GM10266 (cell line): ENCODE data around the gene TOP2A.
A peak's percentile ranks its signal among the peaks of the same experiment; 100 is the strongest.
"Not testable (repeated sequence)": the region's sequence is repeated elsewhere in the genome, so short reads cannot be mapped to it uniquely, and the experiment has no call there.

ENCODE experiments used
- DNase-seq: peaks from one replicate; pipeline ENCODE4 v3.0.0; 2012; ENCODE audit errors: extremely low spot score
- TF ChIP-seq, protein P1 (sequence below): IDR thresholded peaks from 2 replicates; pipeline ENCODE4 v1.5.1; 2012; ENCODE audit warnings: mild to moderate bottlenecking, low read depth; ENCODE audit not compliant: control insufficient read depth, insufficient read depth; ENCODE audit errors: missing control alignments

Gene TOP2A

DNA sequence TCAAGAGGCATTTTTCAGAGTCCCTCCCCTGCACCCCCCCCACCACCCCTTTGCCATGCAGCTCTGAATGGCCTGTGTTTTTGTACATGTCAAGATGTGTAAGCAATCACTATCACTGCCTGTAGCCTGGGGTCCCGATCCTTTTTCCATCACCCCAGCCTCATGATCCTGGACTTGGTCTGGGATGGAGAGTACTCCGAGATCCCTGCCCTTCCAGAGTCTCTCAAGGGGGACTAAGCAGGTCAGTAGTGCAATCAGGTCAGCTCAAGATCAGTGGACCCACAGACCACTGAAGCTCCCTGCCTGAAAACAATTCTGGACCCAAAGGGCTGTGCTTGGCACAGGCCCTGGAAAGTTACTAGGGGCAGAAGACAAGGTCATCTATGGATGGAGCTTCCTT lies 45.7 kb downstream of the TOP2A start:
- DNase-seq: no peak
- TF ChIP-seq, protein P1, sequence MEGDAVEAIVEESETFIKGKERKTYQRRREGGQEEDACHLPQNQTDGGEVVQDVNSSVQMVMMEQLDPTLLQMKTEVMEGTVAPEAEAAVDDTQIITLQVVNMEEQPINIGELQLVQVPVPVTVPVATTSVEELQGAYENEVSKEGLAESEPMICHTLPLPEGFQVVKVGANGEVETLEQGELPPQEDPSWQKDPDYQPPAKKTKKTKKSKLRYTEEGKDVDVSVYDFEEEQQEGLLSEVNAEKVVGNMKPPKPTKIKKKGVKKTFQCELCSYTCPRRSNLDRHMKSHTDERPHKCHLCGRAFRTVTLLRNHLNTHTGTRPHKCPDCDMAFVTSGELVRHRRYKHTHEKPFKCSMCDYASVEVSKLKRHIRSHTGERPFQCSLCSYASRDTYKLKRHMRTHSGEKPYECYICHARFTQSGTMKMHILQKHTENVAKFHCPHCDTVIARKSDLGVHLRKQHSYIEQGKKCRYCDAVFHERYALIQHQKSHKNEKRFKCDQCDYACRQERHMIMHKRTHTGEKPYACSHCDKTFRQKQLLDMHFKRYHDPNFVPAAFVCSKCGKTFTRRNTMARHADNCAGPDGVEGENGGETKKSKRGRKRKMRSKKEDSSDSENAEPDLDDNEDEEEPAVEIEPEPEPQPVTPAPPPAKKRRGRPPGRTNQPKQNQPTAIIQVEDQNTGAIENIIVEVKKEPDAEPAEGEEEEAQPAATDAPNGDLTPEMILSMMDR: no peak

DNA sequence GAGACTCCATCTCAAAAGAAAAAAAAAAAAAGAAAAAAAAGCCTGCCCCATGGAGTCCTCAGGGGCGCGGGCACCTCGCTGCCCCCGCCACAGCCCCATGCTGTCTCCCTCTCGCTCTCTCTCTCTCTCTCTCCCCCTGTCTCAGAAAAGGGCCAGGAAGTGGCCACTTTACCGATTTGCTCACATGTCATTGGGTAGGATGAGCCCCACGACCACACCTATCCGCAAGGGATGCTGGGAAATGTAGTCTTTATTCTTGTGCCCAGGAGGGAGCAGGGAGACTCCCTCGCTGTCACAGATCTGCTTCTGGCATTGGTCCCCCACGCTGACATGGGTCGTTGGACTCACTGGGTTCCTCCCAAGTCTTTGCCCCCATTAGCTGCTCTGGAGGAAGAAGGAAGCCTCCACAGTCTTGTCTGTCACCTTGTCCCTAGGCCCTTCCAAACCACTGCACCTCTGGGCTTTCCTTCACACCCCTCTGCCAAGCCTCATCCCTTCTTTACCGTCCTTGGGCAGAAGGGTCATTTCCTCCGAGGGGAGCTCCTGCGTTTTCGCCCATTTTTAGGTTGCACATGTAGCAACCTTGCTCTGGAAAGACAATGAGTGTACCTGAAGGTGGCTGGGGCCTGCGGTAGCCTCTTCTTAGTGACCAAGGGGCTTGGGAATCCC lies 46.3 kb downstream of the TOP2A start:
- DNase-seq: peak; percentile 48
- TF ChIP-seq, protein P1: no peak

DNA sequence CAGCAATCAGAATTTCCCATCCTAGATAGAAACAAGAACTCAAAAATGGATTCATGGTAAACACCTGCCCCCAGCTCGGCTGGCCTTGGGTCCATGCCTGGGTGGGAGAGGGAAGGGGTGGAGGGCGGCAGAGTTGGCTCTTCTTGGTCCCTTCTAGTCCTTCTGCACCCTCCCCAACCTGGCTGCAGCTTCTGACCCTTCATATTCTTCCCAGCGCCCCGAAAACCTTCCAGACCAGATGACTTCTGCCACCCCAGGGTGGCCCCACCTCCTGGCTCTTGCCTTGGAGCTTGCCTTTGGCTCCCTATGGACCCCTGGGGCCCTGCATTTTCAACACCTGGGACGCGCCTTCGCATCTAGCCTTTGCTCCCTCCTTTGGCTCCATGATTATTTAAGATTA lies 47.8 kb downstream of the TOP2A start:
- no peak for DNase-seq
- TF ChIP-seq, protein P1: no peak

DNA sequence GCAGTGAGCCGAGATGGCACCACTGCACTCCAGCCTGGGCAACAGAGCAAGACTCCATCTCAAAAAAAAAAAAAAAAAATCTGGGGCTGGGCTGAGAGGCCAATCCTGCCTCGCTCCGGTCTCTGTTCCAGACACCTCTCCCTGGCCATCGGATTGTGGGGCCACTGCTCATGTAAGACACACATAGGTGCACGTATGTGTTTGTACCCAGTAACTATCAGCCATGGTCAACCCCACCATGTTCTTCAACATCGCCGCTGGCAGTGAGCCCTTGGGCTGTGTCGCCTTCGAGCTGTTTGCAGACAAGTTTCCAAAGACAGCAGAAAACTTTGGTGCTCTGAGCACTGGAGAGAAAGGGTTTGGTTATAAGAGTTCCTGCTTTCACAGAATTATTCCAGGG lies 50.0 kb downstream of the TOP2A start:
- DNase-seq: not testable (repeated sequence)

DNA sequence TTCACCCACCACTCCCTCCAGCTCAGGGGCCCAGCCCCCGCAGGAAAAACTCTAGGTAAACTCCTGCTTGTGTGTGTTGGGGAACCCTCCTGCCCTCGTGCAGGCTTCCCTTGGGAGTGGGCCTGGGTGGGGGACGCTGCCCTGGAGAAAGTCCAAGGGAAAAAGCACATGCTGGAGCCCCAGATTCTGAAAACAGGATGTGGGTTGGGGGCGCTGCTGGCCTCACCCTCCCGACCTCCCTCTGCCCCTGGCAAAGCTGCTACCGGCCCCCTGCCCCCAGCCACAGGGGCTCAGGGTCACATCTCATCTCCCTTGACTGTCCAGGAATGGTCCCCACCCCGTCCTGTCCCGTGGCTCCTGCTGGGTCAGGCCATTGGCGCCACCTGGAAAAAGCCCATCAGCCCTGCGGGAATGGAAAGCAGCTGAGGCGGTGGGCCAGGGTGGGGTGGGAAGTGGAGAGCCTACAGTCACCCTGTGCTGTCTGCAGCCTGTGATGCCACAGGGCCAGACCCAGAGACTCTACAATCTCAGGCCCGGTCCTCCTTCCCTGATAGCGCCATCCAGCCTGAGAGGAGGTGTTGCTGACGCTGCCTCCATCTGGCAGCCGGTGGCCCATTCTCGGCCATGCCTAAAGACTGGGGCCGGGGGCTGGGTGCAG lies 50.7 kb downstream of the TOP2A start:
- DNase-seq: no peak
- TF ChIP-seq, protein P1: no peak

DNA sequence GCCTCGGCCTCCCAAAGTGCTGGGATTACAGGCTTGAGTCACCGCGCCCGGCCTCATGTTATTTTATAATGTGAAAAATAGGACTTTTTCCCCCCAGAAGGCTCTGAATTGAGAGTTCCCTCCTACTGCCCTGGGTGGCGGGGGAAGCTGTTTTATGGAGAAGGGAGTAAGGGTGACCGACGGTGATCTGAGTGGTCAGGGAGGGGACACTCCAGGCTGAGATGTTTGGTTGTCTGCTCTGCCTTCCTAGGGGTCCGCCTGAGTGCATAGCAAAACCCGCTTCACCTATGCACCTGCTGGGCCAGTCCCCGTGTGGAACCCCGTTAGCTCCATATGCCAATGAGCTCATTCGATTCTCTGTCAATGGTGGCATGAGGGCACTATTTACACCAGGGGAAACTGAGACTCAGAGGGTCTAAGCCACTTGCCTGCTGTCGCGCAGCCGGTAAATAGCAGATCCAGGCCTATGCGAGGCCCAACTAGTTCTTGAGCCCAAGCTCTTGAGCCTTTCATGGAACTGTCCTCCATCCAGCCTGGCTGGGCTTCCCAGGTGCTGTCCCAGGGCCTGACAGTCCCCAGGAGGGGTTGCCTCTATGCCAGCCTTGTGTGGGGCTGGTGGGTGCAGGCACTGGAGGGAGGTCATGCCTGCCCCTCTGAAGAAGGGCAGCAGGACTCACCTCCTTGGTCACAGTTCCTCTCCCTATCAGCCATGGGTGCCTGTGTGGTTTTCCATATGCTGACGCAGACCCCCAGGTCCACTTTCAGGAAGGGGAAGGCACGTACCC lies 51.4 kb downstream of the TOP2A start:
- DNase-seq: peak; percentile 9
- TF ChIP-seq, protein P1: no peak

DNA sequence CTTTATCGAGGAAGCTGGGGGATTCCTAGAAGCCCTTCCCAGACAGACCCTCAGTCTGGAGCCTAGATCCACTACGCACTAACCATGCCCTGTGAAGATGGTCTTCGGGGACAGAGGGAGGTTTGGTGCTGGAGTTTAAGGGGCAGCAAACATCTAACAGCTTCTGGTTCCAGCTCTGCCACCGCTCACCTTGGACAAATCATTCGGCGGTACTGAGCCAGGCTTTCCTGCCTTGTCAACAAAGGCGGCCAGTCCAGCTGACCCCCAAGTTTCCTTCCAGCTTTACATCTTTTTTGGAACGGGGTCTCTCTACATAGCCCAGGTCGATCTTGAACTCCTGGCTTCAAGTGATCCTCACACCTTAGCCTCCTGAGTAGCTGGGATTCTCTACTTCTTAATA lies 52.8 kb downstream of the TOP2A start:
- TF ChIP-seq, protein P1: no peak
- peak; percentile 11 for DNase-seq
